Neural progenitor cell (in vitro differentiated cells): ENCODE data around the gene HIPK2.

Experiments
- CTCF ChIP-seq: fragments of 200-600 bp; sonication (generic); IDR thresholded peaks from 2 replicates; pipeline ENCODE4 v1.5.1; 2017; ENCODE audit warnings: antibody characterized with exemption, mild to moderate bottlenecking
- EZH2 ChIP-seq: fragments of 200-600 bp; sonication (generic); IDR thresholded peaks from 2 replicates; pipeline ENCODE4 v1.6.1; 2017; ENCODE audit warnings: antibody characterized with exemption, mild to moderate bottlenecking, moderate library complexity
- EZH2phosphoT487 ChIP-seq: fragments of 200-600 bp; sonication (generic); IDR thresholded peaks from 2 replicates; pipeline ENCODE4 v1.6.1; 2017; ENCODE audit warnings: antibody characterized with exemption

GRCh38 chr7:139720705-139721231 lies 57.0 kb downstream of the HIPK2 start:
- no peak for TF ChIP-seq CTCF
- no peak for TF ChIP-seq EZH2phosphoT487
- TF ChIP-seq EZH2: no peak
